Progenitor cell of endocrine pancreas (in vitro differentiated cells): ENCODE data around the gene MT2A. TPM values are rescaled to one million over a fixed set of nuclear protein-coding genes. Genes with fewer than 3 reads are reported as not detected.
A peak's percentile ranks its signal among the peaks of the same experiment; 100 is the strongest.
"Not testable (repeated sequence)": the region's sequence is repeated elsewhere in the genome, so short reads cannot be mapped to it uniquely, and the experiment has no call there.

Experiments
- DNase-seq: peaks from one replicate; pipeline ENCODE4 v3.0.0; 2021; ENCODE audit warnings: low spot score; ENCODE audit not compliant: unreplicated experiment
- H3K27ac Mint-ChIP-seq: 2 replicates; pipeline ENCODE4 v1.8.0; 2021; ENCODE audit warnings: mild to moderate bottlenecking, moderate library complexity, mixed read lengths
- H3K27me3 Mint-ChIP-seq: 2 replicates; pipeline ENCODE4 v1.8.0; 2021; ENCODE audit warnings: mixed read lengths
- H3K36me3 Mint-ChIP-seq: 2 replicates; pipeline ENCODE4 v1.8.0; 2022; ENCODE audit warnings: mixed read lengths; ENCODE audit not compliant: insufficient read depth
- H3K4me1 Mint-ChIP-seq: 2 replicates; pipeline ENCODE4 v1.8.0; 2021; ENCODE audit warnings: low read depth, mixed read lengths
- H3K4me3 Mint-ChIP-seq: 2 replicates; pipeline ENCODE4 v1.8.0; 2021; ENCODE audit warnings: low read depth, mild to moderate bottlenecking, moderate library complexity, mixed read lengths
- H3K9me3 Mint-ChIP-seq: 2 replicates; pipeline ENCODE4 v1.8.0; 2021; ENCODE audit warnings: low read depth, mixed read lengths
- CTCF ChIP-seq: fragments of 200-600 bp; sonication (generic); IDR thresholded peaks from one replicate; pipeline ENCODE4 v1.5.0; 2021; ENCODE audit warnings: antibody characterized with exemption, mild to moderate bottlenecking; ENCODE audit not compliant: unreplicated experiment
- total RNA-seq: library from RNA; stranded (reverse); gene quantifications from 2 replicates; pipeline ENCODE4 v1.2.1, GENCODE V29; 2021

Gene MT2A
- total RNA-seq, 1 donor from 2014 or later, result 11.5 TPM

DNA sequence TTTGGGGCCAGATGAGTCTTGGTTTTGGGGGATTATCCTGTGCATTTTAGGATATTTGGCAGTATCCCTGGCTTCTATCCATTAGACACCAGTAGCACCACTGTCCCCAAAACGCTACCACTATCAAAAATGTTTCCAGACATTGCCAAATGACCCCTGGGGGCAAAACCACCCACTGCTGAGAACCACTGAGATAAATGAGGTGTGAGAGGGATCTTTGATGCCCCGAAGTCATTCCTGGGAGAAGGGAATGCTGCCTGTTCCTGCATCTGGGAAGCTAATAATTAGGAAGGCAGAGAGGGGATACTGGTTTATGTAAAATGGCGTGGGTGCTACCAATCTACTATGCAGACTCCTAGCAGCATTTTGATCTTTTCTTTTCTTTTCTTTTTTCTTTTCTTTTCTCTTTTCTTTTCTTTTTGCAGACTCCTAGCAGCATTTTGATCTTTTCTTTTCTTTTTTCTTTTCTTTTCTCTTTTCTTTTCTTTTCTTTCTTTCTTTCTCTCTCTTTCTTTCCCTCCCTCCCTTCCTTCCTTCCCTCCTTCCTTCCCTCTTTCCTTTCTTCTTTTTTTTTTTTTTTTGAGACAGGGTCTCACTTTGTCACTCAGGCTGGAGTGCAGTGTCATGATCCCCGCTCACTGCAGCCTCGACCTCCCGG lies 27.9 kb upstream of the MT2A start:
- no peak for TF ChIP-seq CTCF
- no peaks in the 10 kb centered on the region for H3K36me3 Mint-ChIP-seq
- no peaks in the 10 kb centered on the region for H3K4me1 Mint-ChIP-seq
- no peak overlapping the region for H3K27ac Mint-ChIP-seq
- no peaks in the 10 kb centered on the region for H3K9me3 Mint-ChIP-seq
- H3K4me3 Mint-ChIP-seq, result no peak overlapping the region
- DNase-seq, result no peak
- H3K27me3 Mint-ChIP-seq, result peaks cover 46% of the 10 kb centered on the region

DNA sequence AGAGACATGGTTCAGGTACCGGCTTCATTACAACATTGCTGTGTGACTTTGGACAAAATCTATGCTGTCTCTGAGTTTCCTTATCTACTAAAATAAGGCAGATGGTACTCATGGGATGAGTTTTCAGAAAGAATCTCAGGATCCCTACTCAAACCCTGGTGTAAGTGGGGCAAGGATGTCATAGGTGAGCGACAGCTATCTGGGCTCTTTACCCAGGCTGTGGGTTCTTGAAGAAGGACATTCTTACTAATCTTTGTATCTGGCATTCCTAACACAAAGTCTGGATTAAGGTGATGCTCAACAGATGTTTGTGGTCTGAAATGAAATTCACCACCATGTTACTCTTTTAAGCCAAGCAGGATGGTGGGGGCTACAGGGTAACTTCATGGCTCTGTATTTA lies 25.5 kb upstream of the MT2A start:
- not testable (repeated sequence) for H3K36me3 Mint-ChIP-seq, H3K4me1 Mint-ChIP-seq, DNase-seq, H3K9me3 Mint-ChIP-seq, H3K27ac Mint-ChIP-seq, H3K4me3 Mint-ChIP-seq
- H3K27me3 Mint-ChIP-seq, result peaks cover 65% of the 10 kb centered on the region

DNA sequence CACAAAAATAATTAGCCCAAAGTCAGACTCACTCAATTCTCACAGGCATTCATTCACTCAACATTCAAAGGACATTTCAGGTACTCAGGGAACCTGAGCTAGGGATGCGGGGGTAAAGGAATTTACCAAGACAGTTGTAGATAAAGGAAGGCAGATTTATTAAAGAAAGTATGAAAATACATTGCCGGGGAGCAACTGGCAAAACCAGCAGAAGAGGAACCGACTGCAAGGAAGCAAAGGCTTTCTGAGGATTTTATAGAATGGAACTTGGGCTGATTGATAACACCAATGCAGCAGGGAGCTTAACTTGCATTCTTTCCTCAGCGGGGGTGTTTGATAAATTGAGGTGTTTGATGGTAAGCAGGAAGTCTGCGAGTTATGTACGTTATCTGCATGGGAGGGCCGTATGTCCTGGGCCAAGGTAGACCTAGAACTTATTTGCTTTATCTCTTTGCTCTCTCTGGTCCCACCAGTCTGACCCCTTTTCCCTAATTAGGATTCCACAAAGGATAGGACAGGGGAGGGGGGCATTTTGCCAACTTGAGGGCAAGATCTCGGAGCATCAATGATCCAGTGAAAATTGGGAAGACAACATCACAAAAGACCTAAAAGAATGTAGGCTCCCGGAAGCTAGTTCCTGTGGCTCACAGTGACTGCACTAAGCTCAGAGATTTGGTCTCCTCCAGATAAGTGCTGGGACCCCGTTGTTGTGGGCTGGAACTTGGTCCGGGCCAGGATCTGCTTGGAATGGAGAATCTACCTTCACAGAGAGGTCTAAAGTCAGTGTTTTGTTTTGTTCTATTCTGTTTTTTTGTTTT lies 24.8 kb upstream of the MT2A start:
- peak overlapping the region; percentile 47 for H3K27ac Mint-ChIP-seq
- no peak overlapping the region for H3K4me3 Mint-ChIP-seq
- H3K9me3 Mint-ChIP-seq, result no peaks in the 10 kb centered on the region
- no peaks in the 10 kb centered on the region for H3K4me1 Mint-ChIP-seq
- H3K36me3 Mint-ChIP-seq, result no peaks in the 10 kb centered on the region
- H3K27me3 Mint-ChIP-seq, result peaks cover 71% of the 10 kb centered on the region
- DNase-seq, result no peak
- no peak for TF ChIP-seq CTCF

DNA sequence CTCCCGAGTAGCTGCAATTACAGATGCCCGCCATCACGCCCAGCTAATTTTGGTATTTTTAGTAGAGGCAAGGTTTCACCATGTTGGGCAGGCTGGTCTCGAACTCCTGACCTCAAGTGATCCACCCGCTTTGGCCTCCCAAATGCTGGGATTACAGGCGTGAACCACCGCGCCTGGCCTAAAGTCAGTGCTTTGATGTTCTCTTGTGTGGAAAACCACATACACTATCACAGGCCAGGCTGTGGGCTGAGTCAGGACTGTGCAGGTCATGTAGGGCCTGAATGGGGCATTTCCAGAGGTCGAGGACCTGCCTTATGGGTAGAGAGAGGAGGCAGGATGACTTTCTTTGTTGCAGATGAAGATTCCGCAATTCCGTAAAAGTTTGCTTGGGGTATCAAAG lies 24.1 kb upstream of the MT2A start:
- TF ChIP-seq CTCF, result no peak
- no peaks in the 10 kb centered on the region for H3K36me3 Mint-ChIP-seq
- peaks cover 77% of the 10 kb centered on the region for H3K27me3 Mint-ChIP-seq

DNA sequence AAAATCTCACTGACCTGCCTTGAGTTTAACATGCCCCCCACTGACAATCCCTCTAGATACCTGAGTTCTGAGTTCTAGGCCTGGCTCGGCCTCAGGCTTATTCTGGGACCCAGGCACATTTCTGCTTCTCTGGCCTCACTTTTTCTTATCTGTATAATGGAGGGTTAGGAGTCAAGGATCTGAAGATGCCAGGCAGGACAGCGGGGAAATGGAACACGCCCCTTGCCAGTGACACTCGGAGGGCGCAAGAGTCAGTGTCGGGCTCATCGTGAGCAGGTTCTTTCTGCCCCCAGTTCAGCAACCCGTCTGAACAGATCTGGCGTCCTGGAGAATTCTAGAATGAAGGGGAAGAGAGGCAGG lies 19.6 kb upstream of the MT2A start:
- peaks cover 98% of the 10 kb centered on the region for H3K27me3 Mint-ChIP-seq
- H3K9me3 Mint-ChIP-seq, result no peaks in the 10 kb centered on the region
- H3K36me3 Mint-ChIP-seq, result no peaks in the 10 kb centered on the region
- H3K4me3 Mint-ChIP-seq, result peak overlapping the region; percentile 54
- no peak for DNase-seq
- no peak for TF ChIP-seq CTCF
- peaks cover 5% of the 10 kb centered on the region for H3K4me1 Mint-ChIP-seq
- H3K27ac Mint-ChIP-seq, result no peak overlapping the region

More for the DNA sequence above, 24.1 kb upstream of the MT2A start:
- Mint-ChIP-seq H3K4me3 (no peak overlapping the region), H3K9me3 (no peaks in the 10 kb centered on the region), H3K27ac (no peak overlapping the region), H3K4me1 (peaks cover 2% of the 10 kb centered on the region)
- no peak for DNase-seq
